ENCODE results near the gene EXOC8. TPM values are rescaled to one million over a fixed set of nuclear protein-coding genes. Genes with fewer than 3 reads are reported as not detected.

The EXOC8 gene
- total RNA-seq, 1 experiment from 2014 or later = 24.0 TPM

GRCh38 chr1:231359113-231359512, 21.5 kb upstream of the EXOC8 start:
- CTCF ChIA-PET = interaction anchor here (0.6 to 3.1 kb wide), 20 partner anchors 10 to 552 kb away, joined by 3 to 27 read pairs (median 5); partner anchors contain the start of genes EXOC8 and SPRTN
- Mint-ChIP-seq H3K9me3 (ENCODE audit: unreplicated experiment) (no peaks in the 10 kb centered on the region), H3K27me3 (ENCODE audit: insufficient read depth, unreplicated experiment) (no peaks in the 10 kb centered on the region), H3K36me3 (ENCODE audit: insufficient read depth, unreplicated experiment) (peaks cover 62% of the 10 kb centered on the region), H3K27ac (ENCODE audit: low read depth, unreplicated experiment) (peak overlapping the region; percentile 50), H3K4me1 (ENCODE audit: insufficient read depth, unreplicated experiment) (peaks cover 17% of the 10 kb centered on the region), H3K4me3 (ENCODE audit: unreplicated experiment) (no peak overlapping the region)
- no TSS peak for BruUV-seq (replicated peaks)
- POLR2A ChIA-PET = interaction anchor here (0.6 to 7.5 kb wide), 33 partner anchors 9 to 243 kb away, joined by 3 to 169 read pairs (median 5); partner anchors contain the start of genes EGLN1, EXOC8 and SPRTN
- intact Hi-C loops (cut with micrococcal nuclease) = loop anchor here (1.0 kb wide), 2 partner anchors 63 to 169 kb away; partner anchors contain the start of genes EGLN1 and TSNAX
- DNase-seq (ENCODE audit: unreplicated experiment) = peak; percentile 99
- TF ChIP-seq CTCF (IDR thresholded peaks at IDR 0.05; ENCODE audit: unreplicated experiment) = no peak

- POLR2A ChIA-PET = interaction anchor here (0.6 to 7.5 kb wide), 20 partner anchors 9 to 252 kb away, joined by 3 to 169 read pairs (median 6); partner anchors contain the start of genes EGLN1, EXOC8, SPRTN and TSNAX
- H3K9me3 Mint-ChIP-seq (ENCODE audit: unreplicated experiment) = no peaks in the 10 kb centered on the region
- H3K36me3 Mint-ChIP-seq (ENCODE audit: insufficient read depth, unreplicated experiment) = peaks cover 56% of the 10 kb centered on the region
- DNase-seq (ENCODE audit: unreplicated experiment) = peak; percentile 88
- H3K4me3 Mint-ChIP-seq (ENCODE audit: unreplicated experiment) = no peak overlapping the region
- CTCF ChIA-PET = interaction anchor here (0.6 to 4.3 kb wide), 63 partner anchors 8 to 1245 kb away, joined by 3 to 46 read pairs (median 4); partner anchors contain the start of genes EXOC8 and SPRTN
- peaks cover 17% of the 10 kb centered on the region for H3K4me1 Mint-ChIP-seq (ENCODE audit: insufficient read depth, unreplicated experiment)
- peak; percentile 96 for TF ChIP-seq CTCF (IDR thresholded peaks at IDR 0.05; ENCODE audit: unreplicated experiment)
- intact Hi-C loops (cut with micrococcal nuclease) = loop anchor here (1.0 kb wide), 4 partner anchors 192 to 246 kb away; no protein-coding TSS in a partner anchor
- no peaks in the 10 kb centered on the region for H3K27me3 Mint-ChIP-seq (ENCODE audit: insufficient read depth, unreplicated experiment)
- no peak overlapping the region for H3K27ac Mint-ChIP-seq (ENCODE audit: low read depth, unreplicated experiment)
- no TSS peak for BruUV-seq (replicated peaks)
Measured at GRCh38 chr1:231357831-231358354, 20.2 kb upstream of the EXOC8 start.

- Mint-ChIP-seq H3K9me3 (ENCODE audit: unreplicated experiment) (no peaks in the 10 kb centered on the region), H3K27ac (ENCODE audit: low read depth, unreplicated experiment) (no peak overlapping the region), H3K4me3 (ENCODE audit: unreplicated experiment) (no peak overlapping the region), H3K36me3 (ENCODE audit: insufficient read depth, unreplicated experiment) (peaks cover 57% of the 10 kb centered on the region), H3K27me3 (ENCODE audit: insufficient read depth, unreplicated experiment) (no peaks in the 10 kb centered on the region), H3K4me1 (ENCODE audit: insufficient read depth, unreplicated experiment) (peaks cover 17% of the 10 kb centered on the region)
- BruUV-seq (replicated peaks) = no TSS peak
- CTCF ChIA-PET = interaction anchor here (0.6 to 4.3 kb wide), 59 partner anchors 8 to 599 kb away, joined by 3 to 46 read pairs (median 4); partner anchors contain the start of genes EXOC8 and SPRTN
- intact Hi-C loops (cut with micrococcal nuclease) = loop anchor here (1.0 kb wide), 1 partner anchor 247 kb away; no protein-coding TSS in a partner anchor
- DNase-seq (ENCODE audit: unreplicated experiment) = no peak
- TF ChIP-seq CTCF (IDR thresholded peaks at IDR 0.05; ENCODE audit: unreplicated experiment) = no peak
- POLR2A ChIA-PET = interaction anchor here (0.6 to 7.5 kb wide), 18 partner anchors 8 to 253 kb away, joined by 3 to 169 read pairs (median 5); partner anchors contain the start of genes EGLN1, EXOC8, SPRTN and TSNAX
Measured at GRCh38 chr1:231357187-231357772, 19.6 kb upstream of the EXOC8 start.

DNA sequence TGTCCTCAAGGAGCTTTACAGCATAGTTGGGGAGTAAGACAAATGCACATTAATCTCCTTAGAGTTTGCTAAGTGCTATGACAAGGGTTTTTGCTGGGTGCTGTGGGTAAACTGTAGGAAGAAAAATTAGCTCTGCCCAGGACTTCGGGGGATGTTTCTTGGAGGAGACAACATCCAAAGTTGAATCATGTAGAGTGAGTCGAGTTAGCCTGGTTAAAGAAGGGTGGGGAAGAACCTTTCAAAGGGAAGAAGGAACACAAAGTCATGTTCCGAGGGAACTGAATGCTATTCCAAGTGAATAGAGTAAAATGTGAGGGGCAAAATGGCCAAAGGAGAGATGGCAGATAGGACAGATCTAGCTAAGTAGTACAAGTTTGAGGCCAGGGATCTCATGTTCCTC, 17.5 kb upstream of the EXOC8 start:
- intact Hi-C loops (cut with micrococcal nuclease) = no loop called here
- no peak overlapping the region for H3K4me3 Mint-ChIP-seq (ENCODE audit: unreplicated experiment)
- CTCF ChIA-PET = interaction anchor here (0.6 to 4.3 kb wide), 8 partner anchors 10 to 251 kb away, joined by 3 to 46 read pairs (median 3); partner anchors contain the start of genes EXOC8 and SPRTN
- DNase-seq (ENCODE audit: unreplicated experiment) = no peak
- POLR2A ChIA-PET = interaction anchor here (0.7 to 11.0 kb wide), 8 partner anchors 9 to 246 kb away, joined by 3 to 122 read pairs (median 4); partner anchors contain the start of genes EXOC8 and SPRTN
- H3K27me3 Mint-ChIP-seq (ENCODE audit: insufficient read depth, unreplicated experiment) = no peaks in the 10 kb centered on the region
- peaks cover 17% of the 10 kb centered on the region for H3K4me1 Mint-ChIP-seq (ENCODE audit: insufficient read depth, unreplicated experiment)
- BruUV-seq (replicated peaks) = no TSS peak
- H3K36me3 Mint-ChIP-seq (ENCODE audit: insufficient read depth, unreplicated experiment) = peaks cover 57% of the 10 kb centered on the region
- no peaks in the 10 kb centered on the region for H3K9me3 Mint-ChIP-seq (ENCODE audit: unreplicated experiment)
- peak overlapping the region; percentile 1 for H3K27ac Mint-ChIP-seq (ENCODE audit: low read depth, unreplicated experiment)
- no peak for TF ChIP-seq CTCF (IDR thresholded peaks at IDR 0.05; ENCODE audit: unreplicated experiment)
